HG03575 (cell line): ENCODE results near the gene IL5.

Experiments used
- ATAC-seq: cut with Tn5 transposase; IDR thresholded peaks from one replicate; pipeline ENCODE4 v1.9.1; 2021; ENCODE audit not compliant: unreplicated experiment, insufficient number of reproducible peaks, low FRiP score; ENCODE audit errors: extremely low read depth

The IL5 gene

GRCh38 chr5:132500931-132501628 lies 42.2 kb downstream of the IL5 start:
- ATAC-seq, result no peak

DNA sequence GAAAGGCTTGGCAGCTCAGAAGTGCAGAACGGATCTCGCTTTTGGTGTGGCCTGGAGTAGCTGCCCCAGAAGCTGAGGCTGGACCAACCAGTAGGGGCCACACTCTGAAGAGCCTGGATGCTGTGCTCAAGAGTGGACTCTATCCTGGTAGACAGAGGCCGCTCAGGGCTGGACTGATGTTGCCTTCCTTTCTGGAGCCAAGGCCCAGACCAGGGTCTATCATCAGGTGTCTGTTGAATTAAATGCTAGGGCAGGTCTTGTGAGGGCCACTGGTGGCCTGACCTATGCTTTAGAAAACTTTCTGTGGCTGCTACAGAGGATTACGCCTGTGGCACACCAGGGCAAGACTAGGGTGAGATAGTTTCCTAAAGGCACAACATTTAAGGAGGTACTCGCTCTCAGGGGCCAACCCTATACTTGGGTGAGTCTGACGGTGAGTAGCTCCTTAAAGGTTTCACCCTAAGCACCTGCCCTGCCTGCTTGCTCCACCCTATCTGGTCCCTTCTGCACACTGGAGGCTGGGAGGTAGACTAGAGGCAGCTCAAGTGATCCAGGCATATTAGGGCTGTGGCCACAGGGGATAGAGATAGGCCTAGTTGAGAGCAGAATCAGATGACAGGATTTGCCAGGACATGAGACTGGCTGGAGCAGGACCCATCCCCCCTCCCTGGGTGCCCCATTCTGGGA lies 42.9 kb downstream of the IL5 start:
- ATAC-seq, result no peak

DNA sequence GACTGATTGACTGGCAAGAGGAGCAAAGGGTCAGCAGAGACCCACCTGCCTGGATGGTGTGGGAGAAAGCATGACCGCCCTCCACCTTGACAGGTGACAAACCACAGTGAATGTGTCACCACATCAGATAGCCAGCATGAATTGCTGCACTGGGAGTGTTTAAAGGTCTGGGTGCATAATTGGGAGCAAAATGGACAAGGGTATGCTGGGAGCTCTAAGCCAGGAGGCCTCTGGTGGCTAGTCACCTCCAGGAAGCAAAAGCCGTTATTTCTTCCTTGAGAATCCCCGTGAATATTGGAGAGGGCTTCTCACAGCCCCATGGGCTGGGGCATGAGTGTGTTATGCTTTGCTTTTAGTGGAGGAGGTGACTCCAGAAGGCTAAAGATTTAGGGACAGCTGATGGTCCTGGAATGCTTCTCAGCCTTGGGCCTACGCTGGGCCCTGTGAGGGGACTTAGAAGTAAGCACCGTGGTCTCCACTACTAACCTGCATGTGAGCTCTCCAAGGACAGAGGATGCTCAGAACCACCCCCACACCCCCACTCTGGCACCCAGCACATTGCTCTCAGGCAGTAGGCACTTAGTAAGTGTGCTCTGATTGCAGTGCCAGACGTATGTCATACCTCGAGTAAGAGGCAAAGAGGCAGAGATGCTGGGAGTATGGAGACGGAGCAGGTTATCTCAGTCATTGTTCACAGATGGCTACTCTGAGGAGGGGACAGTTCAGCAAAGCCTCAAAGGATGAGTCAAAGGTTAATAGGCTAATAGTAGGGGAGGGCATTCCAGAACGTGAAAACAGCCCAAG lies 43.7 kb downstream of the IL5 start:
- no peak for ATAC-seq

- ATAC-seq, result no peak
Observed at GRCh38 chr5:132498686-132499271, 44.5 kb downstream of the IL5 start.

GRCh38 chr5:132498152-132498551 lies 45.2 kb downstream of the IL5 start:
- ATAC-seq, result no peak

DNA sequence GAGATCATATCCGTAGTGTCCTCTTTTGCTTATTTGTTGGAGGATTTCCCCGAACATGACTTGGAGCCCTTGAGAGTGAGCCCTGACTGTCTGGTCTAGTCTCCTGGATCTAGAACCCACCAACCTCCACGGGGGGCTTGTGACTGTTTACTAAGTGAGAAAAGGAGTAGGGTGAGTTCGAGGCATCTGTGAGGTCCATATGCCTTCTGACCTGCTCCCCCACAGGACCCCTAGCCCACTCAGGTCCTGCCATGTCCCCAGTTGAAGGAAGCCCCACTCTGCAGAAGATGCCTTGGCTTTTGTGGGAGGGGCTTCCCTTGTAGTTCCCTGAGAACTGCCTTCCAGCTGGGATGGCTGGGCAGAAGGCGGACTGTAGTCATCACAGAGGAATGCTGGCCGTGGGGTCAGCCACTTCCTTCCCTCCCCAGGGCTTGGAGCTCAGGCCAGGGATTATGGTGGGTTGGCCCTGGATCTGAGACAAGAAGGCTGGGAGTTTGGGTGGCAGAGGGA lies 45.8 kb downstream of the IL5 start:
- ATAC-seq, result no peak

DNA sequence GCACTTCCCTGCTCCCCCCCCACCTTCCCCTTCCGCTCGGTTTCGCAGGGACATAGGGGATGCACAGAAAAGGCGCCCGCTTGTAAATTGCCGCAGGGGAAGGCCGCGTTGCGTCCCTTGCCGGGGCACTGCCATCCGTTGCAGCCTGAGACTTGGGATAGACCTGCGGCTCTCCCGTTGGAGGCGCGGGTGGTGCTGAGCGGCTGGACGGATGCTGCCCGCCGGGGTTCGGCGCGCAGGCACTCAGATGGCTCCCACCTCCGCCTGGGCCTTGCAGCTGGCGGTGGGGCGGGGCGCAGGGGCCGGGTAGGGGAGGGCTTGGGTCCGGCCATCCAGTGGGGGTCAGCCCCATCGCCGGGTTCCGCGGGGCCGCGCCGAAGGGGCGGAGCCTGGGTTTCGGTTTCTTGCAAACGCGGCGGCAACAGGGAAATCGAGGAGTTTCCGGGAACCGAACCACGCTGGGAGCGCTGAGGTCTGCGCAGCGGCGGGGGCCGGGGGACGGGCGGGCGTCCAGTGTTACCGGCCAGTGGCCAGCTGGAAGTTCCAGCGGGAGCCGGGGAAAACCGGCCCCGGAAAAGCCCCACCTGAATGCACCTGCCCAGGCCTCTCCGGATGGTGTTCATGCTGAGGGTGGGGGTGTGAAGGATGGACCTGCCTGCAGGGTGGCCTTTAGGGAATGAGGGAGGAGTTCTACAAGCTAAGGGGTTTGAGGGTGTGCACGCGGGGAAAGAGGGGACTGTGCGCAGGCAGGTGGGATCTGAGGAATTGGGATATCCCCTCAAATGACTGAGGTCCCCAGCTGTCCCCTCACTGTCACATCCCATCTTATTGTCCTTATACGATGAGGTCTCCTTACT lies 46.5 kb downstream of the IL5 start:
- no peak for ATAC-seq

DNA sequence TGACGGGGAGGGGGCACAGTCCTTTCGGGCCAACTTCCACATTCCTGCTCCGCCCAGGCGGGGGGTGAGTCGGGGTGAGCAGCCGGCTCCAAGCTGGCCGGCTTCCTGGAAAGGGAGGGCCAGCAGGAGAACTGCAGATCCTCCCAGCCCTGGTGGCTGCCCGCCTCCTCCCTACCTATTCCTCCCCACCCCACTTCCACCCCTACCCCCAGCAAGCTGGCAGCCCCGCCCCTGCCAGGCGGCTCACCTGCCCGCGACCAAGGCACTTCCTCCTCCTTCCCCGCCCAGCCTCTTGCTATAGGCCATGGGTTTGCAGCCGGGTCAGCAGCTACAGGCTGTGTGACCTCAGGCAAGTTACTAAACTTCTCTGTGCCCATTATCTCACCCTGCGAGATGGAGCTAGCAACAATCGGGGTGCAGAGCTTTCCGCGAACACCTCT lies 47.1 kb downstream of the IL5 start:
- ATAC-seq, result no peak

- no peak for ATAC-seq
Observed at GRCh38 chr5:132495667-132496190, 47.6 kb downstream of the IL5 start.

- no peak for ATAC-seq
Observed at GRCh38 chr5:132493821-132494220, 49.5 kb downstream of the IL5 start.

- no peak for ATAC-seq
Observed at GRCh38 chr5:132493241-132493640, 50.1 kb downstream of the IL5 start.

- ATAC-seq, result no peak
Observed at GRCh38 chr5:132492386-132493125, 50.8 kb downstream of the IL5 start.
